HS-5 (cell line): ENCODE results near the gene TUBGCP5.
"Not testable (repeated sequence)": the region's sequence is repeated elsewhere in the genome, so short reads cannot be mapped to it uniquely, and the experiment has no call there.

Source experiments
- DNase-seq: peaks from one replicate; pipeline ENCODE4 v3.0.0-alpha.2; 2012; ENCODE audit warnings: low read depth

The TUBGCP5 gene

GRCh38 chr15:23039143-23039916 lies at the start of gene TUBGCP5:
TUBGCP5 (minus strand) TSS chr15:23039569; CDS start chr15:23039543, 26 bp downstream.
- DNase-seq, result peak; percentile 89

- DNase-seq, result no peak
Observed at GRCh38 chr15:23083115-23083514, 43.7 kb upstream of the TUBGCP5 start.

GRCh38 chr15:23081996-23082737 lies 42.8 kb upstream of the TUBGCP5 start:
- DNase-seq, result not testable (repeated sequence)

- no peak for DNase-seq
Observed at GRCh38 chr15:23081271-23081670, 41.9 kb upstream of the TUBGCP5 start.

GRCh38 chr15:23079766-23080165 lies 40.4 kb upstream of the TUBGCP5 start:
- DNase-seq, result no peak

- DNase-seq, result no peak
Observed at GRCh38 chr15:23075927-23076326, 36.6 kb upstream of the TUBGCP5 start.

GRCh38 chr15:23074684-23075083 lies 35.3 kb upstream of the TUBGCP5 start:
- DNase-seq, result no peak

- DNase-seq, result no peak
Observed at GRCh38 chr15:23073890-23074646, 34.7 kb upstream of the TUBGCP5 start.

- no peak for DNase-seq
Observed at GRCh38 chr15:23072633-23073032, 33.3 kb upstream of the TUBGCP5 start.

GRCh38 chr15:23069496-23070166 lies 30.3 kb upstream of the TUBGCP5 start:
- no peak for DNase-seq

GRCh38 chr15:23067416-23067815 lies 28.0 kb upstream of the TUBGCP5 start:
- DNase-seq, result no peak

GRCh38 chr15:23065836-23066235 lies 26.5 kb upstream of the TUBGCP5 start:
- no peak for DNase-seq

- DNase-seq, result no peak
Observed at GRCh38 chr15:23064156-23064555, 24.8 kb upstream of the TUBGCP5 start.

GRCh38 chr15:23057707-23058106 lies 18.3 kb upstream of the TUBGCP5 start:
- DNase-seq, result no peak

GRCh38 chr15:23055316-23055715 lies 15.9 kb upstream of the TUBGCP5 start:
- DNase-seq, result no peak

- no peak for DNase-seq
Observed at GRCh38 chr15:23052522-23052921, 13.2 kb upstream of the TUBGCP5 start.

GRCh38 chr15:23050708-23051107 lies 11.3 kb upstream of the TUBGCP5 start:
- no peak for DNase-seq

GRCh38 chr15:23049984-23050628 lies 10.7 kb upstream of the TUBGCP5 start:
- DNase-seq, result no peak

GRCh38 chr15:23048572-23049282 lies 9.4 kb upstream of the TUBGCP5 start:
- not testable (repeated sequence) for DNase-seq

- not testable (repeated sequence) for DNase-seq
Observed at GRCh38 chr15:23043987-23044386, 4.6 kb upstream of the TUBGCP5 start.

- DNase-seq, result not testable (repeated sequence)
Observed at GRCh38 chr15:23043535-23043934, 4.2 kb upstream of the TUBGCP5 start.
